Hepatocyte (in vitro differentiated cells): ENCODE data around the gene DDX41. TPM values are rescaled to one million over a fixed set of nuclear protein-coding genes. Genes with fewer than 3 reads are reported as not detected.

ENCODE experiments used
- DNase-seq: peaks from one replicate; pipeline ENCODE4 v3.0.0-alpha.2; 2016; ENCODE audit warnings: low spot score
- H2AFZ ChIP-seq: fragments of 200-600 bp; sonication (generic); 2 replicates; pipeline ENCODE4 v1.6.0; 2016; ENCODE audit warnings: antibody characterized with exemption, mild to moderate bottlenecking
- H3K27ac ChIP-seq: fragments of 200-600 bp; sonication (generic); 2 replicates; pipeline ENCODE4 v1.5.1; 2016; ENCODE audit warnings: mild to moderate bottlenecking
- H3K27me3 ChIP-seq: fragments of 200-600 bp; sonication (generic); 2 replicates; pipeline ENCODE4 v1.6.1; 2016
- H3K36me3 ChIP-seq: fragments of 200-600 bp; sonication (generic); replicated peaks from 2 replicates; pipeline ENCODE4 v1.5.1; 2016; ENCODE audit warnings: low read depth; ENCODE audit not compliant: insufficient read depth
- H3K4me1 ChIP-seq: fragments of 200-600 bp; sonication (generic); 2 replicates; pipeline ENCODE4 v1.5.1; 2016; ENCODE audit warnings: mild to moderate bottlenecking, moderate library complexity; ENCODE audit not compliant: insufficient read depth
- H3K4me2 ChIP-seq: fragments of 200-600 bp; sonication (generic); 2 replicates; pipeline ENCODE4 v1.6.0; 2016
- H3K4me3 ChIP-seq: fragments of 200-600 bp; sonication (generic); 2 replicates; pipeline ENCODE4 v1.5.1; 2016; ENCODE audit warnings: mild to moderate bottlenecking
- H3K79me2 ChIP-seq: fragments of 200-600 bp; sonication (generic); 2 replicates; pipeline ENCODE4 v1.6.0; 2017; ENCODE audit warnings: mild to moderate bottlenecking
- H3K9me2 ChIP-seq: fragments of 200-600 bp; sonication (generic); replicated peaks from 2 replicates; pipeline ENCODE4 v1.6.0; 2017; ENCODE audit warnings: mild to moderate bottlenecking; ENCODE audit not compliant: insufficient read depth
- H3K9me3 ChIP-seq: fragments of 200-600 bp; sonication (generic); 2 replicates; pipeline ENCODE4 v1.5.1; 2016; ENCODE audit warnings: low read depth, mild to moderate bottlenecking
- H4K20me1 ChIP-seq: fragments of 200-600 bp; sonication (generic); 2 replicates; pipeline ENCODE4 v1.6.0; 2016; ENCODE audit warnings: mild to moderate bottlenecking; ENCODE audit not compliant: insufficient read depth, poor library complexity, severe bottlenecking
- EZH2 ChIP-seq: fragments of 200-600 bp; sonication (generic); IDR thresholded peaks from 2 replicates; pipeline ENCODE4 v1.6.1; 2016; ENCODE audit warnings: antibody characterized with exemption, mild to moderate bottlenecking, borderline replicate concordance
- EZH2phosphoT487 ChIP-seq: fragments of 200-600 bp; sonication (generic); IDR thresholded peaks from one replicate; pipeline ENCODE4 v1.6.1; 2018; ENCODE audit warnings: antibody characterized with exemption, mild to moderate bottlenecking, low read depth, moderate library complexity; ENCODE audit not compliant: unreplicated experiment, severe bottlenecking
- WGBS: methylation state at CpG from one replicate; pipeline ENCODE4 v1.1.6; 2016; ENCODE audit warnings: low lambda C conversion rate; ENCODE audit errors: missing lambda C conversion rate; 5-methylcytosine and 5-hydroxymethylcytosine counted together
- polyA plus RNA-seq: library from polyadenylated mRNA; unstranded; fragments of >200 nt; fragmentation: Nextera tagmentation; extraction: Ambion mirVana; gene quantifications from 2 replicates; pipeline ENCODE4 v1.2.1, GENCODE V29; 2016
- total RNA-seq: library from RNA; depleted of rRNA; stranded (reverse); fragments of >200 nt; gene quantifications from 2 replicates; pipeline ENCODE4 v1.2.3, GENCODE V29; 2014
- TF ChIP-seq, protein P1 (sequence below): fragments of 200-600 bp; sonication (generic); IDR thresholded peaks from 2 replicates; pipeline ENCODE4 v1.5.1; 2016; ENCODE audit warnings: antibody characterized with exemption, mild to moderate bottlenecking; ENCODE audit not compliant: poor library complexity

The DDX41 gene
- total and polyA plus RNA-seq, 2 experiments from 2014 or later, result 45.0 to 50.7 TPM

DNA sequence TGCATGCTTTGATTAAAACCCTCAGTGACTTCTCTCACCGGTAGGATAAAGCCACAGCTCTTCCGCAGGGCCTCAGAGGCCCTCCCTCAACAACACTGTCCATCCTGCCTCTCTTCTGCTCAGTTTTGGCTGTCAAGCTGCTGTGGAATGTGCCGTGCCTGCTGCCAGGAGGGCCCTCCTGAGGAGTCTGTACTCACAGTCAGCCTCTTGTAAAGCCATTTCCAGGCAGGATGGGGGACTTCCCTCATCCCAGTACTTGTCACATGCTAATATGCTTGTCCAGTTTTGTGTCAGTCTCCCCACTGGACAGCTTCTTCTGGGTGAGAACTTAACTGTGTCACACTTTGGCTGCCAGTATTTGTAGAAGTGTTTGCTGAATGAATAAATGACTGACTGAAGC lies 13.9 kb upstream of the DDX41 start:
- 84% methylated on average over 3 of the region's 3 CpGs for WGBS

DNA sequence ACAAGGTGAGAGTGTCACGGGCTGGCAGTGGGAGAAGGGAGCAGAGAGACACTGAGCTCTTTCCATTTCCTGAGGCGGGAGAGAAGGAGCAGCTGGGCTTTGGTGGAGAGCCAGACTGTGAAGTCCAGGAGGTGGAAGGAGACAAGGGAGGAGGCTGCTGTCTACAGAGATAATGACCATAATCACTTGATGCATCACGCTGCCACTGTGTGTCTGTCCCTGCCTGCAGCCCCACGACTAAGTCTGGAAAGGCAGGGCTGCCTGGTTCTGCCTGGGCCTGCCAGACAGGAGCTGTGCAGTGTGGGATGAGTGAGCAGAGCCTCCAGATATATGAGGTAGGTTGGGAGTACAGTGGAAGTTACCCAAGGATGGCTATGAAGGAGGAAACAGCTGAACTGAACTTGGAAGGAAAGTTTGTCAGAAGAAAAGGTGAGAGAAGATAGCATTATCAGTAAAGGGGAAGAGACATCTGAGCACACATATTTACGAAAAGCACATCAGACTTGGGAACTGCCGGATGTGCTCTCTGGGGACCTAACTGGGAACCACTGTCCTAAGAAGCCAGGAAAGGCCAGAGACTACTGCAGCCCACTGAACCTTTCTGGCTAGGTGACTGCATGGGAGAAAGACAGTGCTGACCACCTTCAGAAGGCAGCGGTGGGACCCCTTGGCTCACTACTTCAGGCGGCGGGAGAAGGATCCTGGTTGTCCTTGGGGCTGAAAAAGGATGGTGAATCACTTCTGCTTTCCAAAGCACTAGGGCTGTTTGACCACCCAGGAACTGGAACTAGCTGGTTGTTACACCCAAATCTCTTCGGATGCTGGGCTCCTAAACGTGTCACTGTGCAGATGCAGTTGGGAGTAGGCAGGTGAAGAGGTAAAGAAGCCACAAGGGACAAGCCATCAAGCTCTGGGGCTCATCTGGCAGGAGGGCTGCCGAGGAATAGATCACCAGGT lies 12.8 kb upstream of the DDX41 start:
- peaks cover 7% of the 10 kb centered on the region for H4K20me1 ChIP-seq

More for the DNA sequence above, 13.9 kb upstream of the DDX41 start:
- Histone ChIP-seq H3K9me2 (no peaks in the 10 kb centered on the region), H3K4me1 (no peaks in the 10 kb centered on the region), H3K4me2 (no peak overlapping the region), H3K79me2 (peaks cover 23% of the 10 kb centered on the region), H3K36me3 (no peaks in the 10 kb centered on the region), H3K27ac (no peak overlapping the region), H3K27me3 (no peaks in the 10 kb centered on the region), H3K9me3 (no peaks in the 10 kb centered on the region), H4K20me1 (peaks cover 7% of the 10 kb centered on the region), H3K4me3 (no peak overlapping the region), H2AFZ (no peak overlapping the region)
- TF ChIP-seq EZH2 (no peak), EZH2phosphoT487 (no peak)
- TF ChIP-seq, protein P1, sequence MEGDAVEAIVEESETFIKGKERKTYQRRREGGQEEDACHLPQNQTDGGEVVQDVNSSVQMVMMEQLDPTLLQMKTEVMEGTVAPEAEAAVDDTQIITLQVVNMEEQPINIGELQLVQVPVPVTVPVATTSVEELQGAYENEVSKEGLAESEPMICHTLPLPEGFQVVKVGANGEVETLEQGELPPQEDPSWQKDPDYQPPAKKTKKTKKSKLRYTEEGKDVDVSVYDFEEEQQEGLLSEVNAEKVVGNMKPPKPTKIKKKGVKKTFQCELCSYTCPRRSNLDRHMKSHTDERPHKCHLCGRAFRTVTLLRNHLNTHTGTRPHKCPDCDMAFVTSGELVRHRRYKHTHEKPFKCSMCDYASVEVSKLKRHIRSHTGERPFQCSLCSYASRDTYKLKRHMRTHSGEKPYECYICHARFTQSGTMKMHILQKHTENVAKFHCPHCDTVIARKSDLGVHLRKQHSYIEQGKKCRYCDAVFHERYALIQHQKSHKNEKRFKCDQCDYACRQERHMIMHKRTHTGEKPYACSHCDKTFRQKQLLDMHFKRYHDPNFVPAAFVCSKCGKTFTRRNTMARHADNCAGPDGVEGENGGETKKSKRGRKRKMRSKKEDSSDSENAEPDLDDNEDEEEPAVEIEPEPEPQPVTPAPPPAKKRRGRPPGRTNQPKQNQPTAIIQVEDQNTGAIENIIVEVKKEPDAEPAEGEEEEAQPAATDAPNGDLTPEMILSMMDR, result no peak
- no peak for DNase-seq

DNA sequence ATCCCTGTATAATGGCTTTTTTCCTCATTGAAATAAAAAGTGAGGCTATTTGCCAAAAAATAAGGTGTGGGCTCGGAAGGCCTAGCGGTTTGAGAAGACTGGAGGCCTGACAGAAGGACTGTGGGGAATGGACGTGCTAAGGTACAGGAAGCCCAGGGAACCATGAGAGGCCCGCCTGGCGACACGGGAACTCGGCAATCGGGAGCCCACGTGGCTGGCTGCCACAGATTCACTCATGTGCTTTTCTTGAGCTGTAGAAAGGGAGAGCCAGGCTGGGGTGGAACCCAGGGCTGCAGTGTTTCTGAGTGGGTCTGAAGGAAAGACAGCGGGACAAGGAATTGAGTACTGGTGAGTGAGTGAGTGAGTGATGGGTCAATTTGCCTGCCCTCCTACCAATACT lies 11.9 kb upstream of the DDX41 start:
- Histone ChIP-seq H3K9me2 (no peaks in the 10 kb centered on the region), H3K9me3 (no peaks in the 10 kb centered on the region), H3K79me2 (peaks cover 5% of the 10 kb centered on the region), H2AFZ (no peak overlapping the region), H3K36me3 (no peaks in the 10 kb centered on the region), H3K27ac (no peak overlapping the region), H3K4me3 (no peak overlapping the region), H3K4me2 (no peak overlapping the region), H3K4me1 (no peaks in the 10 kb centered on the region), H4K20me1 (peaks cover 4% of the 10 kb centered on the region), H3K27me3 (no peaks in the 10 kb centered on the region)
- TF ChIP-seq, protein P1, result no peak
- TF ChIP-seq EZH2, result no peak
- no peak for TF ChIP-seq EZH2phosphoT487
- no peak for DNase-seq
- 97% methylated on average over 10 of the region's 10 CpGs for WGBS

More for the DNA sequence above, 12.8 kb upstream of the DDX41 start:
- Histone ChIP-seq H2AFZ (no peak overlapping the region), H3K79me2 (peaks cover 12% of the 10 kb centered on the region), H3K27me3 (no peaks in the 10 kb centered on the region), H3K27ac (no peak overlapping the region), H3K9me3 (no peaks in the 10 kb centered on the region), H3K4me1 (no peaks in the 10 kb centered on the region), H3K36me3 (no peaks in the 10 kb centered on the region), H3K4me2 (no peak overlapping the region), H3K4me3 (no peak overlapping the region), H3K9me2 (no peaks in the 10 kb centered on the region)
- TF ChIP-seq, protein P1, result no peak
- TF ChIP-seq EZH2phosphoT487 (no peak), EZH2 (no peak)
- 92% methylated on average over 12 of the region's 12 CpGs for WGBS
- no peak for DNase-seq
